OCI-M2 (cell line): ENCODE data around the gene RNF112.

Source experiments
- DNase-seq: peaks from one replicate; lab custom pipeline; 2025; ENCODE audit not compliant: unreplicated experiment; lab: John Stamatoyannopoulos, UW

The RNF112 gene

GRCh38 chr17:19386974-19387920 is 23.8 kb upstream of the RNF112 start, which contains the start of gene MFAP4:
MFAP4 (minus strand) TSS chr17:19387190; CDS start chr17:19387155, 35 bp downstream.
- no peak for DNase-seq

GRCh38 chr17:19387921-19388521 is 23.0 kb upstream of the RNF112 start:
- no peak for DNase-seq

- DNase-seq: no peak
Observed at GRCh38 chr17:19388791-19389785, 21.9 kb upstream of the RNF112 start.

- DNase-seq: no peak
Observed at GRCh38 chr17:19390951-19391350, 20.1 kb upstream of the RNF112 start.

- no peak for DNase-seq
Observed at GRCh38 chr17:19391432-19391831, 19.6 kb upstream of the RNF112 start.

GRCh38 chr17:19392303-19392702 is 18.7 kb upstream of the RNF112 start:
- DNase-seq: no peak

GRCh38 chr17:19397556-19398041 is 13.4 kb upstream of the RNF112 start:
- DNase-seq: no peak

- no peak for DNase-seq
Observed at GRCh38 chr17:19398301-19399181, 12.5 kb upstream of the RNF112 start.

GRCh38 chr17:19399750-19400450 is 11.1 kb upstream of the RNF112 start:
- DNase-seq: no peak

- no peak for DNase-seq
Observed at GRCh38 chr17:19401321-19402010, 9.6 kb upstream of the RNF112 start.

- no peak for DNase-seq
Observed at GRCh38 chr17:19402171-19402570, 8.9 kb upstream of the RNF112 start.

GRCh38 chr17:19403021-19403420 is 8.0 kb upstream of the RNF112 start:
- no peak for DNase-seq

GRCh38 chr17:19404264-19404663 is 6.8 kb upstream of the RNF112 start:
- DNase-seq: no peak

- DNase-seq: no peak
Observed at GRCh38 chr17:19405114-19405513, 5.9 kb upstream of the RNF112 start.

GRCh38 chr17:19407601-19408345 is 3.3 kb upstream of the RNF112 start:
- no peak for DNase-seq

GRCh38 chr17:19408346-19408710 is 2.7 kb upstream of the RNF112 start:
- no peak for DNase-seq

GRCh38 chr17:19409066-19409465 is 2.0 kb upstream of the RNF112 start:
- no peak for DNase-seq

- no peak for DNase-seq
Observed at GRCh38 chr17:19409509-19409908, 1.5 kb upstream of the RNF112 start.
